HUES64 (cell line): ENCODE data around the gene GEMIN2.
"Not testable (repeated sequence)": the region's sequence is repeated elsewhere in the genome, so short reads cannot be mapped to it uniquely, and the experiment has no call there.

ENCODE experiments used
- H3K27ac ChIP-seq: 2 replicates; pipeline ENCODE4 v1.7.0; 2013; ENCODE audit warnings: low read depth, low read length, inconsistent platforms
- H3K27me3 ChIP-seq: 2 replicates; pipeline ENCODE4 v1.6.1; 2013; ENCODE audit warnings: mild to moderate bottlenecking, low read length; ENCODE audit not compliant: insufficient read depth
- H3K36me3 ChIP-seq: 2 replicates; pipeline ENCODE4 v1.6.1; 2013; ENCODE audit warnings: mild to moderate bottlenecking, low read length; ENCODE audit not compliant: insufficient read depth
- H3K4me1 ChIP-seq: 2 replicates; pipeline ENCODE4 v1.6.1; 2013; ENCODE audit warnings: mild to moderate bottlenecking, low read length, moderate library complexity; ENCODE audit not compliant: insufficient read depth
- H3K4me3 ChIP-seq: 2 replicates; pipeline ENCODE4 v1.5.1; 2013; ENCODE audit warnings: mild to moderate bottlenecking, low read length, moderate library complexity
- H3K9ac ChIP-seq: 2 replicates; pipeline ENCODE4 v1.6.1; 2013; ENCODE audit warnings: mild to moderate bottlenecking, low read depth, low read length
- H3K9me3 ChIP-seq: 2 replicates; pipeline ENCODE4 v1.6.1; 2013; ENCODE audit warnings: low read depth, low read length; ENCODE audit not compliant: insufficient read depth
- WGBS: fragments of 150-250, 120-280 bp; methylation state at CpG from one replicate; pipeline ENCODE4 v1.1.7; 2013; ENCODE audit warnings: missing lambda C conversion rate; 5-methylcytosine and 5-hydroxymethylcytosine counted together

The GEMIN2 gene

DNA sequence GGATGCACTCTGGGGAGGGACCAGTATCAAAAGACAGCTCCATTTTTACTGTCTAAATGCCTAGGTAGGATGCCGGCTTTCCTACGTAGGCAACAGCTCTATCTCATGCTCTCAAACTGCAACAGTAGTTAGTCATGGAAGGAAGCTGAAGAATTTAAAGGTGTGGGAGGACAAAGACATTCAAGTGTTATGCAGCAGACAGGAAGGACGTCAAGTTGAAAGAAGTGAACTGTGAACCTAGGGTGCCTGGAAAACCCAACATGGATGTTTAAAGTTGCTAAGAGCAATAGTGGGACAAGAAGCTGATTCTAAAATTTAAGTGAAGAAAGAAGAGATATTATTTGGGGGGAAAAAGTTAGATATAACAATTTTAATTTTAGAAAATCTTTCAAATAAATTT lies 17.0 kb upstream of the GEMIN2 start:
- Histone ChIP-seq H3K4me3 (no peak overlapping the region), H3K36me3 (peaks cover 35% of the 10 kb centered on the region), H3K27ac (no peak overlapping the region), H3K27me3 (no peaks in the 10 kb centered on the region), H3K9ac (0 out of 2 replicates have a peak overlapping the region, but pooled peaks have one; percentile 32), H3K9me3 (no peaks in the 10 kb centered on the region), H3K4me1 (peaks cover 14% of the 10 kb centered on the region)
- WGBS: 48% methylated on average over 3 of the region's 3 CpGs

GRCh38 chr14:39099215-39099614 lies 14.9 kb upstream of the GEMIN2 start:
- H3K9me3 ChIP-seq, H3K27me3 ChIP-seq, H3K9ac ChIP-seq, H3K27ac ChIP-seq, H3K4me3 ChIP-seq: not testable (repeated sequence)
- Histone ChIP-seq H3K36me3 (peaks cover 18% of the 10 kb centered on the region), H3K4me1 (peaks cover 17% of the 10 kb centered on the region)
- 94% methylated on average over 10 of the region's 10 CpGs for WGBS

DNA sequence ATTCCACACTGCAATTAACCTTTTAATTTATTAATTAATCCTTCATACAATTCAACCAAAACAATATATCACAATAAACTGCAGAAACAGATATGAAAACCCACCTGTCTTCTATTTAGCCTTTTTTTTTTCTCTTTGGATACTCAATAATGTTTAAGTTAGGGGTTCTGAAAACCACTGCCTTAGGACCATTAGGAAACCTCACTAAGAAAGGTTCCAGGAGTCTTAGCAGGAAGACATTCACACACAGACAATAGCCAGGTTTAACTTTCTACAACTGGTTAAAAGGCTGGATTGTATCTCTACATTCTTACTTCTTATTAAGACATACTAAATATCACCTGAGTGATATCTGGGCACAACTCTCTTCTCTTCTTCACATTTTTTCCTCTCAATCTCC lies 14.4 kb upstream of the GEMIN2 start:
- H3K9ac ChIP-seq: no peak overlapping the region
- H3K27me3 ChIP-seq: no peaks in the 10 kb centered on the region
- peaks cover 13% of the 10 kb centered on the region for H3K36me3 ChIP-seq
- H3K27ac ChIP-seq: no peak overlapping the region
- H3K4me3 ChIP-seq: peak overlapping the region; percentile 10; the same call in 1 of the 2 replicates
- H3K9me3 ChIP-seq: no peaks in the 10 kb centered on the region
- H3K4me1 ChIP-seq: peaks cover 17% of the 10 kb centered on the region

- H3K9me3 ChIP-seq: no peaks in the 10 kb centered on the region
- no peaks in the 10 kb centered on the region for H3K36me3 ChIP-seq
- H3K27me3 ChIP-seq: no peaks in the 10 kb centered on the region
- peak overlapping the region; percentile 92 for H3K9ac ChIP-seq
- H3K4me1 ChIP-seq: peaks cover 8% of the 10 kb centered on the region
- peak overlapping the region; percentile 88 for H3K4me3 ChIP-seq
- H3K27ac ChIP-seq: peak overlapping the region; percentile 95
- WGBS: 4% methylated on average over 18 of the region's 23 CpGs
These were observed 11.7 kb upstream of the GEMIN2 start for GRCh38 chr14:39102265-39102968.

DNA sequence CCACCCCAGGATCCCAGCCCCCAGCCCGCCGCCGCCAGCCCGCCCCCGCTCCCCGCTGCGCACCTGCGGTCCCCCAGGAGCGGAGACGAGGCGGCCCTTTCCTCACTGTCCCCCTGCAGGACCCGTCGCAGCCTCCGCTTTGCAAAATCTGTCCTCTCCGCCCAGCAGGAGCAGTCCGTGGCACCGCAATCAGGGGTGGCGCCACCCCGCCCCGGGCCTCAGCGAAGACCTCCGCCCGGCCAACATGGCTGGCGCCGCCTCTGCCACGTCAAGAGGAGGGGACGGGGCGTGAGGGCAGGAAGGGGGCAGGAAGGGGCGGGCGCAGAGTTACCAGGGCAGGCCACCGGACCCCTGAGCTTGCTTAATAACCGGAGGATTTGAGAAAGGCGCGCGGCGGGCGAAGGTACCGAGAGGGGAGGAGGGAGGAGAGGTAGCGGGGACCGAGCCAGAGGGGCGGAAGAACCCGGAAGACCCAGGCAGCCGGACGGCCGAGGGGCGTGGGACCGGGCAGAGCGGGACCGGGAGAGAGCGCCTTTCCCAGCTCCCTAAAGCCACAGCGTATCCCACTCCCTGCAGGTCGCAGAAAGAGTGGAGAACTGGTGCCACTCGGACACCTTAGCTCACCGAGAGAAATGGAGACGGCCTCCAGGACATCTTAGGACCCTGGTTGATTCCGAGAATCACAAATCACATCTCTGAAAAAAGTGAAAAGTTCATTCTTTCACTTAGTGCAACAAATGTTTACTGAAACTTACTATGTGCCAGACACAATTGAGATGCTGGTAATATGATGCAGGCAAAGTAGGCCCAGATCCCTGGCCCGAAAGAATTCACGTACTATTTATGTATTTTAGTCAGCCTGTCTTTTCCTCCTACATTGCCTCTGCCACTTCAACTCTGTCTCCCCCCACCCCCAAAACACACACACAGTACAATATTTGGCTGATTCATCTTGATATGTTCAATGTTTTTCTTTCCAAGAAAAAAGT lies 10.9 kb upstream of the GEMIN2 start, which contains the start of gene SEC23A:
Gene SEC23A (minus strand): TSS at position 267 of the 989 bp plus-strand sequence. CDS start 7,117 bp downstream, outside the sequence.
- 2% methylated on average over 58 of the region's 58 CpGs for WGBS
- Histone ChIP-seq H3K27me3 (no peaks in the 10 kb centered on the region), H3K4me3 (peak within 1 kb of the TSS; percentile 88), H3K4me1 (peaks cover 4% of the 10 kb centered on the region; the same call in 1 of the 2 replicates), H3K9me3 (no peaks in the 10 kb centered on the region), H3K27ac (peak within 1 kb of the TSS; percentile 95), H3K9ac (peak within 1 kb of the TSS; percentile 92), H3K36me3 (no peaks in the 10 kb centered on the region)

- H3K27ac ChIP-seq: not testable (repeated sequence)
- 94% methylated on average over 16 of the region's 17 CpGs for WGBS
These were observed 9.9 kb upstream of the GEMIN2 start for GRCh38 chr14:39104078-39104801.

GRCh38 chr14:39107591-39107996 lies 6.5 kb upstream of the GEMIN2 start:
- Histone ChIP-seq H3K36me3 (no peaks in the 10 kb centered on the region), H3K9me3 (no peaks in the 10 kb centered on the region), H3K9ac (no peak overlapping the region), H3K27ac (no peak overlapping the region), H3K27me3 (no peaks in the 10 kb centered on the region), H3K4me3 (no peak overlapping the region), H3K4me1 (peaks cover 4% of the 10 kb centered on the region; the same call in 1 of the 2 replicates)
- 75% methylated on average over 1 of the region's 2 CpGs for WGBS

More at GRCh38 chr14:39104078-39104801, 9.9 kb upstream of the GEMIN2 start:
- H3K27me3 ChIP-seq, H3K9me3 ChIP-seq, H3K4me1 ChIP-seq, H3K36me3 ChIP-seq: not testable (repeated sequence)
- peak overlapping the region; percentile 88 for H3K4me3 ChIP-seq
- peak overlapping the region; percentile 92; the same call in 1 of the 2 replicates for H3K9ac ChIP-seq

DNA sequence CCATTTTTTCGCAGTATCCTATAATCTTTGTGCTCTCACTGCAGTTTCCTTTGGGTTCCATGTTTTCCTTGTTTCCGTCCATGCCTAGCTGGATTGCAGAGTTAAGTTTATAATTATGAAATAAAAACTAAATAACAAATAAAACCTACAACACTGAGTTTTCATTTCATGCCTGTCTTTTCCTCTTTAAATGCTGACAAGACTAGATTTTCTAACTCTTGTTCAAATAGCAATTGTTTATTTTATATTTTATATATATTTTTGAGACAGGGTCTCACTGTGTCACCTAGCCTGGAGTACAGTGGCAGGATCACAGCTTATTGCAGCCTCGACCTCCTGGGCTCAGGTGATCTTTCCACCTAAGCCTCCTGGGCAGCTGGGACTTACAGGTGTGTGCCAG lies 5.3 kb upstream of the GEMIN2 start:
- Histone ChIP-seq H3K4me3 (no peak overlapping the region), H3K4me1 (peaks cover 10% of the 10 kb centered on the region; the same call in 1 of the 2 replicates), H3K27ac (no peak overlapping the region), H3K27me3 (no peaks in the 10 kb centered on the region), H3K9ac (no peak overlapping the region), H3K36me3 (no peaks in the 10 kb centered on the region), H3K9me3 (no peaks in the 10 kb centered on the region)
- WGBS: 95% methylated on average over 2 of the region's 3 CpGs

GRCh38 chr14:39109893-39110715 lies 4.0 kb upstream of the GEMIN2 start:
- no peak overlapping the region for H3K9ac ChIP-seq
- no peak overlapping the region for H3K27ac ChIP-seq
- H3K4me1 ChIP-seq: peaks cover 15% of the 10 kb centered on the region
- no peak overlapping the region for H3K4me3 ChIP-seq
- H3K9me3 ChIP-seq: no peaks in the 10 kb centered on the region
- WGBS: 91% methylated on average over 12 of the region's 12 CpGs
- no peaks in the 10 kb centered on the region for H3K36me3 ChIP-seq
- no peaks in the 10 kb centered on the region for H3K27me3 ChIP-seq

DNA sequence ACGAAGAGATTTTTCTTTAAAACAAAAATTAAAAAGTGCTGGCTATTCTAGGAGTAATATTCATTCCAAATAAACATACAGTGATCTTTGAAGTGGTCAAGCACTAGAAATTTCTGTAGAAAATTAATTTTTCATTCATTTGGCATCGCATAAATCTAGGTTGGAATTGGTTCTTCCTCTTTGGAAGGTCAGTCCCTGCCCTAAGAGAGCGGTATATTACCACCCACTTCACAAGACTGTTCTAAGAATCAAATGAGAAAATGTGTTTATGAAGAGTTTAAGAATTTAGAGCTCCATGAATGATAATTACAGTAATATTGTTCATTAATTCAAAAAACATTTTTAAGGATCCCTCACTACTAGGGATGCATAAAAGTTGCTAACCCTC lies 444 bp upstream of the GEMIN2 start:
- H3K27me3 ChIP-seq: no peaks in the 10 kb centered on the region
- H3K4me1 ChIP-seq: peaks cover 15% of the 10 kb centered on the region
- H3K9me3 ChIP-seq: no peaks in the 10 kb centered on the region
- H3K9ac ChIP-seq: peak overlapping the region; percentile 60; the same call in 1 of the 2 replicates
- WGBS: 100% methylated on average over 1 of the region's 3 CpGs
- H3K36me3 ChIP-seq: peaks cover 17% of the 10 kb centered on the region
- peak overlapping the region; percentile 87 for H3K4me3 ChIP-seq
- peak overlapping the region; percentile 25; the same call in 1 of the 2 replicates for H3K27ac ChIP-seq
